AG04450 (cell line): ENCODE results near the gene ZNF181. TPM values are rescaled to one million over a fixed set of nuclear protein-coding genes. Genes with fewer than 3 reads are reported as not detected.

Source experiments
- CTCF ChIA-PET: fragments of 300-600, 350-600 bp; formaldehyde crosslinking; extraction: SDS; loops from one replicate; lab custom pipeline; 2022; ENCODE audit warnings: antibody characterized with exemption, inconsistent platforms; lab: Charles Lee
- POLR2A ChIA-PET: fragments of 350-600 bp; formaldehyde crosslinking; extraction: SDS; loops from one replicate; lab custom pipeline; 2021; ENCODE audit warnings: antibody characterized with exemption, inconsistent platforms; lab: Yijun Ruan, JAX
- DNase-seq: peaks from one replicate; pipeline ENCODE4 v3.0.0-alpha.2; 2011; ENCODE audit warnings: low read depth, low spot score
- H3K27ac ChIP-seq: one replicate; pipeline ENCODE4 v1.5.1; 2012; ENCODE audit warnings: low read depth, low read length, control low read depth
- H3K27me3 ChIP-seq: one replicate; pipeline ENCODE4 v1.6.0; 2012; ENCODE audit warnings: low read length; ENCODE audit not compliant: control insufficient read depth, insufficient read depth
- H3K4me3 ChIP-seq: 2 replicates; pipeline ENCODE4 v1.5.1; 2011; ENCODE audit warnings: mild to moderate bottlenecking, low read depth, low read length, control low read depth
- H3K9me3 ChIP-seq: 2 replicates; pipeline ENCODE4 v1.5.1; 2012; ENCODE audit warnings: low read length; ENCODE audit not compliant: control insufficient read depth, insufficient read depth
- polyA plus RNA-seq: library from polyadenylated mRNA; depleted of rRNA; stranded (reverse); fragments of >200 nt; gene quantifications from 2 replicates; pipeline ENCODE4 v1.2.3, GENCODE V29; 2011
- TF ChIP-seq, protein P1 (sequence below): IDR thresholded peaks from 2 replicates; pipeline ENCODE4 v1.5.1; 2011; ENCODE audit warnings: low read depth, low read length, control low read depth, inconsistent platforms

ZNF181 gene
- polyA plus RNA-seq, 1 experiment: 9.3 TPM

- Histone ChIP-seq H3K27ac (no peak overlapping the region), H3K27me3 (no peaks in the 10 kb centered on the region), H3K9me3 (no peaks in the 10 kb centered on the region), H3K4me3 (no peak overlapping the region)
- ChIA-PET POLR2A (no interaction called here), CTCF (no interaction called here)
- no peak for DNase-seq
- TF ChIP-seq, protein P1, sequence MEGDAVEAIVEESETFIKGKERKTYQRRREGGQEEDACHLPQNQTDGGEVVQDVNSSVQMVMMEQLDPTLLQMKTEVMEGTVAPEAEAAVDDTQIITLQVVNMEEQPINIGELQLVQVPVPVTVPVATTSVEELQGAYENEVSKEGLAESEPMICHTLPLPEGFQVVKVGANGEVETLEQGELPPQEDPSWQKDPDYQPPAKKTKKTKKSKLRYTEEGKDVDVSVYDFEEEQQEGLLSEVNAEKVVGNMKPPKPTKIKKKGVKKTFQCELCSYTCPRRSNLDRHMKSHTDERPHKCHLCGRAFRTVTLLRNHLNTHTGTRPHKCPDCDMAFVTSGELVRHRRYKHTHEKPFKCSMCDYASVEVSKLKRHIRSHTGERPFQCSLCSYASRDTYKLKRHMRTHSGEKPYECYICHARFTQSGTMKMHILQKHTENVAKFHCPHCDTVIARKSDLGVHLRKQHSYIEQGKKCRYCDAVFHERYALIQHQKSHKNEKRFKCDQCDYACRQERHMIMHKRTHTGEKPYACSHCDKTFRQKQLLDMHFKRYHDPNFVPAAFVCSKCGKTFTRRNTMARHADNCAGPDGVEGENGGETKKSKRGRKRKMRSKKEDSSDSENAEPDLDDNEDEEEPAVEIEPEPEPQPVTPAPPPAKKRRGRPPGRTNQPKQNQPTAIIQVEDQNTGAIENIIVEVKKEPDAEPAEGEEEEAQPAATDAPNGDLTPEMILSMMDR: no peak
Observed at GRCh38 chr19:34786236-34786635, 52.2 kb downstream of the ZNF181 start.

DNA sequence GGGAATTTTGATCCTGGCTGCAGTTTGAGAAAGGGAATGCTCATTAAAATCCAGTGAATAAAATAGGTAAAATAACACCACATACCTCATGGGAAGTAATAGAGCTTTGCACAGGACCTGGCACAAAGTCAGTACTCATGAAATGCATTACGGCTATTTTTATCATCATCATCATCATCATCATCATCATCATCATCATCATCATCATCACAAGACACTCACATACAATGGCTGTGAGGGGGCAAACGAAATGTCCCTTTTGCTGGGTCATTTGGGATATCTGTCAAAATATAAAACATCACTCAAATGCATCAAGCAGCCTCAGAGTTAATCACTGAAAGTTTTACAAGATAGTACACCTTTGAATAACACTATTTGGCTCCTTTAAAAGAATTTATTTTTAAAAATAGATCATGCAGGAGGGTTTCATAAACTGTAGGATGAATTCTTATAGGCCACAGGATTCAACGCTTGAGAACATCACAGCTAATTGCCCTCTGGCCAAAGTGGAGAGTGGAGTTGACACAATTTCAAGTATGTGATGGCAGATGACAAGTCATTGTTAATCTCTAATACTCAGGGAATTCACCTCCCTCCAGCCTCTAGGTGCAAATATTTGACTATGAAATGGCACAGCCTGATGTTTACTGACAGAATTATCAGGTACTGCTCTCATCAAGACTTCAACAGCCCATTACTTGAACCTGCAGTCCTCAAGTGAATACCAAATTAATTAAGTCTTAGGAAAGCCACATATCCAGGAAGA, 53.2 kb downstream of the ZNF181 start:
- no peak for DNase-seq
- ChIA-PET POLR2A (no interaction called here), CTCF (no interaction called here)
- Histone ChIP-seq H3K9me3 (no peaks in the 10 kb centered on the region), H3K27ac (no peak overlapping the region), H3K27me3 (no peaks in the 10 kb centered on the region), H3K4me3 (no peak overlapping the region)
- TF ChIP-seq, protein P1: no peak

GRCh38 chr19:34788074-34788473, 54.0 kb downstream of the ZNF181 start:
- CTCF ChIA-PET: interaction anchor here (0.6 kb wide), 1 partner anchor 709 kb away, joined by 3 read pairs; no protein-coding TSS in a partner anchor

GRCh38 chr19:34793565-34793964, 59.5 kb downstream of the ZNF181 start:
- POLR2A ChIA-PET: no interaction called here
- Histone ChIP-seq H3K27me3 (no peaks in the 10 kb centered on the region), H3K9me3 (no peaks in the 10 kb centered on the region), H3K4me3 (peak overlapping the region; percentile 5; the same call in 1 of the 2 replicates), H3K27ac (no peak overlapping the region)
- DNase-seq: no peak
- CTCF ChIA-PET: no interaction called here
- TF ChIP-seq, protein P1: no peak

More at GRCh38 chr19:34788074-34788473, 54.0 kb downstream of the ZNF181 start:
- no peak for DNase-seq
- no peaks in the 10 kb centered on the region for H3K27me3 ChIP-seq
- H3K4me3 ChIP-seq: no peak overlapping the region
- POLR2A ChIA-PET: no interaction called here
- no peak overlapping the region for H3K27ac ChIP-seq
- H3K9me3 ChIP-seq: no peaks in the 10 kb centered on the region
- TF ChIP-seq, protein P1: no peak

DNA sequence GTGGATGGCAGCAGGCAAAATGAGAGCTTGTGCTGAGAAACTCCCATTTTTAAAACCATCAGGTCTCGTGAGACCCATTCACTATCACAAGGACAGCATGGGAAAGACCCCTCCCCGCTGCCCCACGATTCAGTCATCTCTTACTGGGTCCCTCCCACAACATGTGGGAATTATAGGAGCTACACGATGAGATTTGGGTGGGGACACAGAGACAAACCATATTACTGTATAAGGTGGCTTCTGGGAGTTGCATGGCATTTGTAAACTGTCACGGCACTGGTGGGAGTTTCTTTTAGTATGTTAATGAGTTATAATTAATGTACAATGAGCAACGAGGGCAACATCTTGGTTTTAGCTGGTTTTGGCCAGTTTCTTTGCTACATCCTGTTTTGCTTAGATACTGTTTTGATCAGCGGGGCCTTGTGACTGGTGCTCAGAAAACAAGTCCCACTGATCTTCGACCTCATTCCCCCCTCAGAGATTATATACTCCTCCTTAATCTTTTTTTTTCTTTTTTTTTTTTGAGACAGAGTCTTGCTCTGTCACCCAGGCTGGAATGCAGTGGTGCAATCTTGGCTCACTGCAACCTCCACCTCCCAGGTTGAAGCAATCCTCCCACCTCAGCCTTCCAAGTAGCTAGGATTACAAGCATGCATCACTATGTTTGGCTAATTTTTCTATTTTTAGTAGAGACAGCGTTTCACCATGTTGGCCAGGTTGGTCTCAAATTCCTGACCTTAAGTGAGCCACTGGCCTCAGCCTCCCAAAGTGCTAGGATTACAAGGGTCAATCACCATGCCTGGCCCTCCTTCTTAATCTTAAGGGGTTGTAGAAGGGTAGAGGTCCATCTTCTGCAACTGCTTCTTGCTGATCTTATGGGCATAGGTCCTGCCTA, 60.3 kb downstream of the ZNF181 start:
- TF ChIP-seq, protein P1: no peak
- no peak for DNase-seq
- CTCF ChIA-PET: no interaction called here
- Histone ChIP-seq H3K4me3 (no peak overlapping the region), H3K9me3 (no peaks in the 10 kb centered on the region), H3K27ac (no peak overlapping the region), H3K27me3 (no peaks in the 10 kb centered on the region)
- POLR2A ChIA-PET: no interaction called here
